Activated T-cell treated with anti-CD3 and anti-CD28 coated beads for 1 hour (primary cell): Measurements from ENCODE around the gene PEAK3.
A peak's percentile ranks its signal among the peaks of the same experiment; 100 is the strongest.
"Not testable (repeated sequence)": the region's sequence is repeated elsewhere in the genome, so short reads cannot be mapped to it uniquely, and the experiment has no call there.

ENCODE experiments used
- DNase-seq: peaks from one replicate; pipeline ENCODE4 v3.0.0-alpha.2; 2020; ENCODE audit warnings: low read depth

The PEAK3 gene

GRCh38 chr19:2288818-2289713 lies 7.1 kb upstream of the PEAK3 start:
- DNase-seq: no peak

GRCh38 chr19:2288338-2288817 lies 6.4 kb upstream of the PEAK3 start:
- no peak for DNase-seq

- no peak for DNase-seq
These were observed 5.8 kb upstream of the PEAK3 start for GRCh38 chr19:2287585-2288337.

- no peak for DNase-seq
These were observed 4.6 kb upstream of the PEAK3 start for GRCh38 chr19:2286402-2287140.

GRCh38 chr19:2283835-2284507 lies 2.0 kb upstream of the PEAK3 start:
- DNase-seq: no peak

GRCh38 chr19:2282862-2283237 lies 875 bp upstream of the PEAK3 start:
- no peak for DNase-seq

- not testable (repeated sequence) for DNase-seq
These were observed 512 bp downstream of the PEAK3 start for GRCh38 chr19:2281265-2282061.

GRCh38 chr19:2280633-2281264 lies 1.2 kb downstream of the PEAK3 start:
- no peak for DNase-seq

- DNase-seq: no peak
These were observed 3.4 kb downstream of the PEAK3 start for GRCh38 chr19:2278459-2279158.

- DNase-seq: no peak
These were observed 4.8 kb downstream of the PEAK3 start for GRCh38 chr19:2277138-2277537.

GRCh38 chr19:2276429-2276986 lies 5.5 kb downstream of the PEAK3 start:
- DNase-seq: no peak

GRCh38 chr19:2275588-2276428 lies 6.2 kb downstream of the PEAK3 start:
- DNase-seq: no peak

- DNase-seq: no peak
These were observed 6.9 kb downstream of the PEAK3 start for GRCh38 chr19:2274931-2275535.

GRCh38 chr19:2274185-2274711 lies 7.7 kb downstream of the PEAK3 start:
- DNase-seq: no peak

GRCh38 chr19:2273356-2274184 lies 8.4 kb downstream of the PEAK3 start:
- peak; percentile 62 for DNase-seq

- DNase-seq: no peak
These were observed 10.5 kb downstream of the PEAK3 start for GRCh38 chr19:2271234-2272103.
